Body of pancreas (tissue), 4 donors: ENCODE results near the gene COMMD1. TPM values are rescaled to one million over a fixed set of nuclear protein-coding genes. Genes with fewer than 3 reads are reported as not detected.

Experiments
- ATAC-seq: fragments of 150-250 bp; one replicate; pipeline ENCODE4 v1.9.1; 2016
- DNase-seq, 4 donors: peaks; one replicate each; pipeline ENCODE4 v3.0.0-alpha.2; 2019
- H3K27ac ChIP-seq, 4 donors: fragments of 200-600 bp; sonication (generic); 1 replicate in 3 of 4; 2 replicates in 1 of 4; pipeline versions ENCODE4 v1.5.1 to v1.6.1; 2016 to 2019; ENCODE audit warnings: mild to moderate bottlenecking in 1 of 4, mixed read lengths in 1 of 4, moderate library complexity in 1 of 4
- H3K27me3 ChIP-seq, 2 donors: fragments of 200-600 bp; sonication (generic); one replicate each; pipeline ENCODE4 v1.6.0; 2016; ENCODE audit warnings: mild to moderate bottlenecking in 1 of 2
- H3K36me3 ChIP-seq, 2 donors: fragments of 200-600 bp; sonication (generic); replicated peaks in 1 of 2; 2 replicates each; pipeline ENCODE4 v1.5.1; 2016; ENCODE audit warnings: low read depth in 2 of 2; ENCODE audit not compliant: insufficient read depth in 1 of 2
- H3K4me1 ChIP-seq: fragments of 200-600 bp; sonication (generic); one replicate; pipeline ENCODE4 v1.6.0; 2016
- H3K4me3 ChIP-seq, 2 donors: fragments of 200-600 bp; sonication (generic); 1 replicate in 1 of 2; 2 replicates in 1 of 2; pipeline ENCODE4 v1.5.1; 2016 to 2019
- H3K9me3 ChIP-seq, 3 donors: fragments of 200-600 bp; sonication (generic); 1 replicate in 2 of 3; 2 replicates in 1 of 3; pipeline ENCODE4 v1.5.1; 2016
- CTCF ChIP-seq, 7 experiments: fragments of 450-650 bp in 4 of 7; fragments of 200-600 bp in 3 of 7; sonication (generic) in 3 of 7; IDR thresholded peaks; one replicate each; pipeline ENCODE4 v1.5.1; 2016 to 2019; ENCODE audit warnings: antibody characterized with exemption in 7 of 7
- POLR2A ChIP-seq, 3 donors: fragments of 450-650 bp; IDR thresholded peaks; one replicate each; pipeline ENCODE4 v1.6.1; 2016; ENCODE audit warnings: antibody characterized with exemption in 3 of 3, mild to moderate bottlenecking in 2 of 3
- WGBS, 2 donors: methylation state at CpG; one replicate each; pipeline ENCODE4 v1.1.5; 2017; 5-methylcytosine and 5-hydroxymethylcytosine counted together
- intact Hi-C: fragments of 100-400 bp; cut with DNase I; formaldehyde crosslinking; loops from one replicate; pipeline ENCODE4 v1.15.1; 2023
- total RNA-seq, 2 donors: library from RNA; depleted of rRNA; stranded (reverse); fragments of >200 nt; gene quantifications; one replicate each; pipeline ENCODE4 v1.1.0, GENCODE V29; 2016

COMMD1 gene
- total RNA-seq, 2 donors from 2014 or later: 19.1 to 37.9 TPM

GRCh38 chr2:62042944-62043343 lies 137.5 kb downstream of the COMMD1 start:
- H3K27ac ChIP-seq: no peak overlapping the region
- no peaks in the 10 kb centered on the region for H3K9me3 ChIP-seq
- WGBS, 2 donors: 39 to 51% methylated on average over 2 of the region's 2 CpGs
- H3K4me3 ChIP-seq: no peak overlapping the region
- TF ChIP-seq CTCF (IDR thresholded peaks at IDR 0.05): no peak
- TF ChIP-seq POLR2A (IDR thresholded peaks at IDR 0.05): no peak
- no peaks in the 10 kb centered on the region for H3K27me3 ChIP-seq
- DNase-seq (peak in 1 of 4 donors; percentile 6), ATAC-seq (peak; percentile 42)
- H3K36me3 ChIP-seq: no peaks in the 10 kb centered on the region
- intact Hi-C loops: no loop called here
- H3K4me1 ChIP-seq: peaks cover 5% of the 10 kb centered on the region

- intact Hi-C loops: no loop called here
- WGBS, 2 donors: 89 to 95% methylated on average over 3 of the region's 3 CpGs
- H3K27ac ChIP-seq: no peak overlapping the region
These were observed 139.6 kb downstream of the COMMD1 start for GRCh38 chr2:62045017-62045543.

GRCh38 chr2:62046141-62046540 lies 140.7 kb downstream of the COMMD1 start:
- Histone ChIP-seq H3K4me3 (no peak overlapping the region), H3K27me3 (no peaks in the 10 kb centered on the region), H3K9me3 (no peaks in the 10 kb centered on the region), H3K27ac (no peak overlapping the region), H3K36me3 (no peaks in the 10 kb centered on the region), H3K4me1 (peaks cover 5% of the 10 kb centered on the region)
- no peak for ATAC-seq
- intact Hi-C loops: no loop called here
- WGBS, 2 donors: 84 to 89% methylated on average over 1 of the region's 1 CpG
- DNase-seq: no peak
- no peak for TF ChIP-seq CTCF (IDR thresholded peaks at IDR 0.05)
- TF ChIP-seq POLR2A (IDR thresholded peaks at IDR 0.05): no peak

More at GRCh38 chr2:62045017-62045543, 139.6 kb downstream of the COMMD1 start:
- H3K36me3 ChIP-seq: no peaks in the 10 kb centered on the region
- TF ChIP-seq POLR2A (IDR thresholded peaks at IDR 0.05) (no peak), CTCF (IDR thresholded peaks at IDR 0.05) (no peak)
- peaks cover 5% of the 10 kb centered on the region for H3K4me1 ChIP-seq
- no peak overlapping the region for H3K4me3 ChIP-seq
- ATAC-seq (no peak), DNase-seq (no peak)
- H3K9me3 ChIP-seq: no peaks in the 10 kb centered on the region
- H3K27me3 ChIP-seq: no peaks in the 10 kb centered on the region

GRCh38 chr2:62050456-62051045 lies 145.1 kb downstream of the COMMD1 start:
- Histone ChIP-seq H3K4me3 (no peak overlapping the region), H3K27ac (no peak overlapping the region), H3K4me1 (no peaks in the 10 kb centered on the region), H3K9me3 (no peaks in the 10 kb centered on the region), H3K27me3 (no peaks in the 10 kb centered on the region), H3K36me3 (no peaks in the 10 kb centered on the region)
- intact Hi-C loops: no loop called here
- TF ChIP-seq CTCF (IDR thresholded peaks at IDR 0.05): no peak
- no peak for TF ChIP-seq POLR2A (IDR thresholded peaks at IDR 0.05)
- no peak for ATAC-seq
- 42 to 56% methylated on average over 2 of the region's 2 CpGs for whole genome bisulfite sequencing, 2 donors
- DNase-seq: no peak
